ENCODE measurements around the gene CEP128.

Gene CEP128

DNA sequence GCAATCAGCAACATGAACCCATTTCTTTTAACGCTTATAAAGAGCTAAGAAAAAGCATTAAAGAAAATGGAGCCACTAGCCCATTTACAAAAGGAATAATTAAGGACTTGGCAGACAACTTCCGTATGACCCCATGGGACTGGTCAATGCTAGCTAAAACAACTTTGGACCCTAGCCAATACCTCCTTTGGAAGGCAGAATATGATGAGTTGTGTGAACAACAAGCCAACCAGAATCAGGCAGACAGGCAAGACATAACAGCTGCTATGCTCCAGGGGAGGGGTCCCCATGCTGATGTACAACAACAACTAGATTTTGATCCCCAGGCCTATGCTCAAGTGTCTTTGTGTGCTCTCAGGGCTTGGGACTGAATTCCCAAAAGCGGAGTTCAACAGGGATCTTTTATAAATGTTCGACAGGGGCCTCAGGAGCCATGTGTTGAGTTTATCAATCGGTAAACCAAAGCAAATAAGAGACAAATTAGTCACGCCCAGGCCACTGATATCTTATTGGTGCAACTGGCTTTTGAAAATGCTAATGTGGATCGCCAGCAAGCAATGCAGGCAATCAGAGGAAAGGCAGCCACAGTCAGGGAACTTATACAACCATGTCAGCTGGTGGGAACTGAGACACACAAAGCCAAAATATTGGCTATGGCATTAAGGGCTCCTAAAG, 475.9 kb downstream of the CEP128 start:
- DNase-seq, result no peak

DNA sequence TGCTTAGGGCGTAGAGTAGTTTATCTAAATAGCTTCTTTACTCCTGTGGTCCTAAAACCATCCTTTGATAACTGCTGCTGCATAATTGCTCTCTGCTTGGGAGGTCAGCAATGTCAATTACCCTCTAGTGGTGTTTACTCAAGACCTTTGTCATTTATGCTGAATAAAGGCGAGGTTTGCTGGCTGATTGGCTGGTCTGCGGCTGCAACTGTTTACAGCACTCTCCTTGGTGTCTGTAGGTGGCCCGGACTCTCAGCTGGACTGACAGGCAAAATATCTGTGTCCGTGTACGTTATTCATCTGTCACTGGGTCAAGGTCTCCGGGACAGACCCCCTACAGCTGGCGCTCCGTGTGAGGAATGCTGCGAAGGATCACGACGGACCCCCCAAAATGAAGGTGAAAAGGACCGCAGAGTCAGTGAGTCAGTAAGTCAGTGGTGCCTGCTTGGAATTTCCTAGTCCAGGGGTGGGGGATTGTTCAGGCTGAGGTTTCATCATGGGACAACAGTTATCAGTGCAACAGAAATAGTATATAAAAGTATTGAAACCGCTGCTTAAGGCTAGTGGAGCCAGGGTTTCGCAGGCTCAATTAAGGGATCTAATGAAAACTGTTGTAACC, 476.9 kb downstream of the CEP128 start:
- DNase-seq, result no peak

DNA sequence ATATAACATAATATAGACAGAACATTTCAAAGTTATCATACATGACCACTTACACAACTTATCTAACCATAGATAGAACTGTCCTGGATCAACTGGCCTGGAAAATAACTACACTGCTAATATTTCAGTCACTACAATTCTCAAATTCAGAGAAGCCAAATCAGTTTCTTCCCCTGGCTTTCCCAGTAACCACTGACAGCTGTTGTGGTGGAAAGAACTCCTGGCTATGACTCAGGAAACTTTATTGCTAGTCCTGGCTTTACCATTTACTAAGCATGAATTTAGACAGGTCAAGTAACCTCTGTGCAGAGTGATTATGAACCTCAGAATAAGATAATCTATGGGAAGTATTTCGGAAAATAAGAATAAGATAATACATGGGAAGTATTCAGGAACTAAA, 485.3 kb downstream of the CEP128 start:
- DNase-seq, result no peak

DNA sequence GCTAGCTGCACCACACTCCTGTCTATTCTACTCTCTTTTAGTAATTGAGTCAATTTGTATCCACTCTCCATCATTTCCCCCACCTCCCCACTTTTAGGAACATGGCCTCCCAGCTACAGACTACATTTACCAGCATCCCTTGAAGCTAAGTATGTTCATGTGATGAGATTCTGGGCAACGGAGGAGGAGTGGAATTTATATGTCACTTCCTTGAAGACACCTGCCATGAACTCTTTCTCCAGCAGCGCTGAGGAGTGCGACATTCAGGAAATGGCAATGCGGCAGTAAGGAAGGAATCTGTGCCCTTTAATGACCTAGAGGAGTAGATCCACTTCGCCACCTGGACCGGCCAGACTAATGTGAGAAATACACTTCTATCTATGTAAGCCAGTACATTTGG, 486.5 kb downstream of the CEP128 start:
- no peak for DNase-seq

DNA sequence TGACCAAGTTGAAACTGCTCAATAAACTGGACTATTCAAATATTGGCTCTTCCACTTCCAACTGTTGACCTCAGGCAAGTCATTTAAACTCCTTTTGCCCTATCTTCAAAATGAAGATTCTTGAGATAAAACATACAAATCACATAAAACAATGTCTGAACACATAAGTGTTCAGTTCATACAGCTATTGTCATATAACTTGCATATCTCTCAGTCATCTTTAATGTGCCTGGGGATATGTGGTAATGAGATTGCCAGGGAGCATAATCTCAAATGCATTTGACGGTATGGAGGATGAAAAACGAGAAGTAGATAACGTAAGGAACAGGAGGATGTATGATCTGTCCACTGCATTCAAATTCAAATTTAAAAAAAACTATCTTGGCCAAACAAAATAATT, 493.3 kb downstream of the CEP128 start:
- DNase-seq, result no peak

DNA sequence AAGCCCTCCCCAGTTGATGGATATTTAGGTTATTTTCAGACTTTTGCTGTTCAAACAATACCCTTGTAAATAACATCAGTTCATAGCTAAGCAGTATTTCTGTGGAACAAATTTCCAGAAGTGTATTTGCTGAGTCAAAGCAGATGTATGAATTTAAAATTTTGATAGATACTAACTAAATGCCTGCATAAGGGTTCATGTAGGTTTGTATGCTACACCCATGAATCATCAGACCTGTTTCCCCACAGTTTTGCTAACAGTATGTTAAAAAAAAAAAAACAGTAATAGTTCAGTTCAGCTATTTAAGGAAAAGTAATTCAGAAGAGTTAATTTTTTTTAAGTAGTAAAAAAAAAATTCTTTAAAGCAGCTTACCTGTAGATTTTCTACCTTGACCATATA, 494.1 kb downstream of the CEP128 start:
- DNase-seq, result no peak

All from inflammatory macrophage (primary cell).